PC-9 (cell line): Measurements from ENCODE around the gene TFPI2.

ENCODE experiments used
- CTCF ChIP-seq: fragments of 200-600 bp; sonication (generic); conservative IDR thresholded peaks from 2 replicates; pipeline ENCODE4 v1.6.1; 2017; ENCODE audit warnings: mixed run types, antibody characterized with exemption, mild to moderate bottlenecking, moderate library complexity
- EZH2 ChIP-seq: fragments of 200-600 bp; sonication (generic); IDR thresholded peaks from 2 replicates; pipeline ENCODE4 v1.8.0; 2017; ENCODE audit warnings: antibody characterized with exemption, low read depth

GRCh38 chr7:93902777-93903423 is 12.3 kb upstream of the TFPI2 start:
- TF ChIP-seq CTCF = peak; percentile 80
- TF ChIP-seq EZH2 = no peak
